ENCODE measurements around the gene ORAI3.

GRCh38 chr16:30947541-30947858, 1.4 kb upstream of the ORAI3 start:
- TF ChIP-seq, protein P1, sequence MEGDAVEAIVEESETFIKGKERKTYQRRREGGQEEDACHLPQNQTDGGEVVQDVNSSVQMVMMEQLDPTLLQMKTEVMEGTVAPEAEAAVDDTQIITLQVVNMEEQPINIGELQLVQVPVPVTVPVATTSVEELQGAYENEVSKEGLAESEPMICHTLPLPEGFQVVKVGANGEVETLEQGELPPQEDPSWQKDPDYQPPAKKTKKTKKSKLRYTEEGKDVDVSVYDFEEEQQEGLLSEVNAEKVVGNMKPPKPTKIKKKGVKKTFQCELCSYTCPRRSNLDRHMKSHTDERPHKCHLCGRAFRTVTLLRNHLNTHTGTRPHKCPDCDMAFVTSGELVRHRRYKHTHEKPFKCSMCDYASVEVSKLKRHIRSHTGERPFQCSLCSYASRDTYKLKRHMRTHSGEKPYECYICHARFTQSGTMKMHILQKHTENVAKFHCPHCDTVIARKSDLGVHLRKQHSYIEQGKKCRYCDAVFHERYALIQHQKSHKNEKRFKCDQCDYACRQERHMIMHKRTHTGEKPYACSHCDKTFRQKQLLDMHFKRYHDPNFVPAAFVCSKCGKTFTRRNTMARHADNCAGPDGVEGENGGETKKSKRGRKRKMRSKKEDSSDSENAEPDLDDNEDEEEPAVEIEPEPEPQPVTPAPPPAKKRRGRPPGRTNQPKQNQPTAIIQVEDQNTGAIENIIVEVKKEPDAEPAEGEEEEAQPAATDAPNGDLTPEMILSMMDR (IDR thresholded peaks at IDR 0.05), result no peak
- TF ChIP-seq POLR2AphosphoS5 (IDR thresholded peaks at IDR 0.05; ENCODE audit: insufficient read depth in 1 of 2, low read depth in 1 of 2), result no peak
- TF ChIP-seq POLR2A (IDR thresholded peaks at IDR 0.05), result no peak

Measured in vagina (tissue), 2 donors.